ENCODE results near the gene PCOLCE2. TPM values are rescaled to one million over a fixed set of nuclear protein-coding genes. Genes with fewer than 3 reads are reported as not detected.

Gene PCOLCE2
- total RNA-seq, 1 experiment from 2014 or later = 14.6 TPM

DNA sequence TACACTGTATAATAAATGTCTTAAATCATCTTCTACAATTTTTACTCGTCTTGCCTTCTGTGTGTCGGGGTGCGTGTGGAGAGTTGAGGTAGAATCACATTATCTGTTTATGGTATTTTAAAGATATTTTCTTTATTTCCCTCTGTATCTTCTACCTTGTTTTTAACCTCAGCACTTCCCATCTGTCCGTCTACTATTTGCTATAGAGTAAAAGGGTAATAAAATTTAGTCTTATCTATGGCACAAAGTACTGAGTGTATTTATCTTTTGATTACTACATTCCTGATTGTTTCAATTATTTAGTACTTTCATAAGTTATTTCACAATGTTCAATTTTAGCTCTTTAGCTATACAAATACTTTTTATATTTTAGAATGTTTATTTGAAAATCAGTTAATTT is 102.9 kb downstream of the PCOLCE2 start:
- Histone ChIP-seq H3K4me1 (ENCODE audit: control insufficient read depth, insufficient read depth, low read length) (no peaks in the 10 kb centered on the region), H3K36me3 (ENCODE audit: control insufficient read depth, insufficient read depth, low read length) (peaks cover 4% of the 10 kb centered on the region; the same call in 1 of the 2 replicates), H3K4me3 (ENCODE audit: low read depth in 2 of 2, low read length in 2 of 2) (no peak overlapping the region), H3K9me3 (ENCODE audit: control insufficient read depth, insufficient read depth, low read depth, low read length) (no peaks in the 10 kb centered on the region), H3K27ac (ENCODE audit: low read length) (no peak overlapping the region), H3K27me3 (ENCODE audit: control insufficient read depth, insufficient read depth, low read length) (no peaks in the 10 kb centered on the region)
- BruUV-seq (replicated peaks) = no TSS peak
- ChIA-PET CTCF (no interaction called here), POLR2A (interaction anchor here (0.6 kb wide), 1 partner anchor 284 kb away, joined by 3 read pairs; no protein-coding TSS in a partner anchor)
- TF ChIP-seq SIN3A (IDR thresholded peaks at IDR 0.05; ENCODE audit: borderline replicate concordance, insufficient read depth, low read depth, low read length) (no peak), POLR2AphosphoS5 (IDR thresholded peaks at IDR 0.05; ENCODE audit: low read depth, low read length) (no peak), TCF7L2 (IDR thresholded peaks at IDR 0.05; ENCODE audit: low read depth, low read length) (no peak)
- TF ChIP-seq, protein P1, sequence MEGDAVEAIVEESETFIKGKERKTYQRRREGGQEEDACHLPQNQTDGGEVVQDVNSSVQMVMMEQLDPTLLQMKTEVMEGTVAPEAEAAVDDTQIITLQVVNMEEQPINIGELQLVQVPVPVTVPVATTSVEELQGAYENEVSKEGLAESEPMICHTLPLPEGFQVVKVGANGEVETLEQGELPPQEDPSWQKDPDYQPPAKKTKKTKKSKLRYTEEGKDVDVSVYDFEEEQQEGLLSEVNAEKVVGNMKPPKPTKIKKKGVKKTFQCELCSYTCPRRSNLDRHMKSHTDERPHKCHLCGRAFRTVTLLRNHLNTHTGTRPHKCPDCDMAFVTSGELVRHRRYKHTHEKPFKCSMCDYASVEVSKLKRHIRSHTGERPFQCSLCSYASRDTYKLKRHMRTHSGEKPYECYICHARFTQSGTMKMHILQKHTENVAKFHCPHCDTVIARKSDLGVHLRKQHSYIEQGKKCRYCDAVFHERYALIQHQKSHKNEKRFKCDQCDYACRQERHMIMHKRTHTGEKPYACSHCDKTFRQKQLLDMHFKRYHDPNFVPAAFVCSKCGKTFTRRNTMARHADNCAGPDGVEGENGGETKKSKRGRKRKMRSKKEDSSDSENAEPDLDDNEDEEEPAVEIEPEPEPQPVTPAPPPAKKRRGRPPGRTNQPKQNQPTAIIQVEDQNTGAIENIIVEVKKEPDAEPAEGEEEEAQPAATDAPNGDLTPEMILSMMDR (IDR thresholded peaks at IDR 0.05) = no peak
- TF ChIP-seq, protein P2, sequence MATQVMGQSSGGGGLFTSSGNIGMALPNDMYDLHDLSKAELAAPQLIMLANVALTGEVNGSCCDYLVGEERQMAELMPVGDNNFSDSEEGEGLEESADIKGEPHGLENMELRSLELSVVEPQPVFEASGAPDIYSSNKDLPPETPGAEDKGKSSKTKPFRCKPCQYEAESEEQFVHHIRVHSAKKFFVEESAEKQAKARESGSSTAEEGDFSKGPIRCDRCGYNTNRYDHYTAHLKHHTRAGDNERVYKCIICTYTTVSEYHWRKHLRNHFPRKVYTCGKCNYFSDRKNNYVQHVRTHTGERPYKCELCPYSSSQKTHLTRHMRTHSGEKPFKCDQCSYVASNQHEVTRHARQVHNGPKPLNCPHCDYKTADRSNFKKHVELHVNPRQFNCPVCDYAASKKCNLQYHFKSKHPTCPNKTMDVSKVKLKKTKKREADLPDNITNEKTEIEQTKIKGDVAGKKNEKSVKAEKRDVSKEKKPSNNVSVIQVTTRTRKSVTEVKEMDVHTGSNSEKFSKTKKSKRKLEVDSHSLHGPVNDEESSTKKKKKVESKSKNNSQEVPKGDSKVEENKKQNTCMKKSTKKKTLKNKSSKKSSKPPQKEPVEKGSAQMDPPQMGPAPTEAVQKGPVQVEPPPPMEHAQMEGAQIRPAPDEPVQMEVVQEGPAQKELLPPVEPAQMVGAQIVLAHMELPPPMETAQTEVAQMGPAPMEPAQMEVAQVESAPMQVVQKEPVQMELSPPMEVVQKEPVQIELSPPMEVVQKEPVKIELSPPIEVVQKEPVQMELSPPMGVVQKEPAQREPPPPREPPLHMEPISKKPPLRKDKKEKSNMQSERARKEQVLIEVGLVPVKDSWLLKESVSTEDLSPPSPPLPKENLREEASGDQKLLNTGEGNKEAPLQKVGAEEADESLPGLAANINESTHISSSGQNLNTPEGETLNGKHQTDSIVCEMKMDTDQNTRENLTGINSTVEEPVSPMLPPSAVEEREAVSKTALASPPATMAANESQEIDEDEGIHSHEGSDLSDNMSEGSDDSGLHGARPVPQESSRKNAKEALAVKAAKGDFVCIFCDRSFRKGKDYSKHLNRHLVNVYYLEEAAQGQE (IDR thresholded peaks at IDR 0.05; ENCODE audit: insufficient read depth in 1 of 2, low read depth in 2 of 2, low read length in 1 of 2) = no peak
- no peak for DNase-seq (ENCODE audit: low read depth, low spot score)
- in situ Hi-C loops (cut with HindIII; ENCODE audit: low pct_unique_long_range_greater_than_20kb, low sequenced_read_pairs) = no loop called here
- ATAC-seq = no peak
- intact Hi-C loops (cut with micrococcal nuclease; ENCODE audit: unreplicated experiment) = no loop called here

DNA sequence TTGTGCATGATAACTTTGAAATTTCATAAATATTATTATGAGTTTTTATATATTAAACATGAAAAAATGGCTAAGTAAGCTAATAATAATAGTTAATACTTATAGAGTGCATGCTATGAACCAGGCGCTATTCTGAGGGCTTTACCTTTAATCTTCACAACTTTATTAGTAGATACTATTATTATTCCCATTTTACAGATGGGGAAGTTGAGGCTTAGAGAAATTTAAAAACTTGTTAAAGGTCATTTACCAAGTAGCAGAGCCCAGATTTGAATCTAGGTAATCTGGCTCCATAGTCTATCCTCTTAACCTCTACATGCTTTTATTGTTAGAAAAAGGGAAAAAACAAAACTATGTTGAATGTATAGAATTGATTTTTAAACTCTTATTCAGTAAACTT is 104.7 kb downstream of the PCOLCE2 start:
- BruUV-seq (replicated peaks) = no TSS peak
- ChIA-PET POLR2A (no interaction called here), CTCF (no interaction called here)
- in situ Hi-C loops (cut with HindIII; ENCODE audit: low pct_unique_long_range_greater_than_20kb, low sequenced_read_pairs) (no loop called here), intact Hi-C loops (cut with micrococcal nuclease; ENCODE audit: unreplicated experiment) (no loop called here)
- no peaks in the 10 kb centered on the region for H3K4me1 ChIP-seq (ENCODE audit: control insufficient read depth, insufficient read depth, low read length)
- no peaks in the 10 kb centered on the region for H3K9me3 ChIP-seq (ENCODE audit: control insufficient read depth, insufficient read depth, low read depth, low read length)
- H3K4me3 ChIP-seq (ENCODE audit: low read depth in 2 of 2, low read length in 2 of 2) = no peak overlapping the region
- H3K36me3 ChIP-seq (ENCODE audit: control insufficient read depth, insufficient read depth, low read length) = peaks cover 4% of the 10 kb centered on the region; the same call in 1 of the 2 replicates
- no peaks in the 10 kb centered on the region for H3K27me3 ChIP-seq (ENCODE audit: control insufficient read depth, insufficient read depth, low read length)
- no peak overlapping the region for H3K27ac ChIP-seq (ENCODE audit: low read length)
- DNase-seq (ENCODE audit: low read depth, low spot score) (no peak), ATAC-seq (no peak)
- TF ChIP-seq TCF7L2 (IDR thresholded peaks at IDR 0.05; ENCODE audit: low read depth, low read length) = no peak
- TF ChIP-seq, protein P2 (IDR thresholded peaks at IDR 0.05; ENCODE audit: insufficient read depth in 1 of 2, low read depth in 2 of 2, low read length in 1 of 2) = no peak
- no peak for TF ChIP-seq SIN3A (IDR thresholded peaks at IDR 0.05; ENCODE audit: borderline replicate concordance, insufficient read depth, low read depth, low read length)
- no peak for TF ChIP-seq POLR2AphosphoS5 (IDR thresholded peaks at IDR 0.05; ENCODE audit: low read depth, low read length)
- TF ChIP-seq, protein P1 (IDR thresholded peaks at IDR 0.05) = no peak
